ENCODE data around the gene WDR18.

DNA sequence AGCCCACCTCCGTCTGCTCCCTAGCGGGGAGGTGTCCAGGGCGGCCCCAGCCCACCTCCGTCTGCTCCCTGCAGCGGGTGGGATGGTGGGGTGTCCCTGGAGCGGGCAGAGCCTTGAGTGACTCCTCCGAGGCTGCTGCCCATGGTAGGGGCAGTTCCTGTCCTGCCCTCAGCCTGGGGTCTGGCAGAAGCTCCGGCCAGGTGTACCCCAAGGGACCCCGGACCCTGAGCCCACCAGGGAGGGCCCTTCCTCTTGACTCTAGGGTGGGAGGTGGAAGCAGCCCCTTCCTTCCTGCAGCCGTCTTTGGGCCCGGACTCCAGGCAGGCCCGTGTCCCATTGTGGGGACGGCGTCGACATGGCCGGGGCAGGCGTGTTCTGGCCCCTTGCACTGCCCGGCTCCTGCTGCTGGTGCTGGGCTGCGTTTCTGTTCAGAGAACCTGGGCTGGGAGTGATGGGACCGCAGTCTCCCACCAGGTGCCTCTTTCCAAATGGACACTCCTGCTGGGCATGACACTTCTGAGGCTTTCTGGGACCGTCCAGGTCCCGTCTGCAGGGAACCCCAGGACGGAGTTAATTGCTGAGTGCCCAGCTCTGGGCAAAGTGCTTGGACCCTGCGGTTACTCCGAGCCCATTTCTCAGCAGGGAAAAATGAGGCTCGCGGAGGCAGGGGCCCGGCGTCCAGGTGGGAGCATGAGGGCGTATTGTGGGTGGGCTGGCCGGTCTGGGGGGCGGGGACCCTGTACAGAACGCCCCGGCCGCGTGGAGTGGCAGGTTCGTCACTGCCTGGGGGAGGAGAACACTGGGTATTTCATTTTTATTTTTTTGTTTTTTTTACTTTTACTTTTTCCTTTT is 38.5 kb upstream of the WDR18 start:
- no peak for TF ChIP-seq POLR2A (IDR thresholded peaks at IDR 0.05; ENCODE audit: extremely low read depth, insufficient read length)
- TF ChIP-seq, protein P1, sequence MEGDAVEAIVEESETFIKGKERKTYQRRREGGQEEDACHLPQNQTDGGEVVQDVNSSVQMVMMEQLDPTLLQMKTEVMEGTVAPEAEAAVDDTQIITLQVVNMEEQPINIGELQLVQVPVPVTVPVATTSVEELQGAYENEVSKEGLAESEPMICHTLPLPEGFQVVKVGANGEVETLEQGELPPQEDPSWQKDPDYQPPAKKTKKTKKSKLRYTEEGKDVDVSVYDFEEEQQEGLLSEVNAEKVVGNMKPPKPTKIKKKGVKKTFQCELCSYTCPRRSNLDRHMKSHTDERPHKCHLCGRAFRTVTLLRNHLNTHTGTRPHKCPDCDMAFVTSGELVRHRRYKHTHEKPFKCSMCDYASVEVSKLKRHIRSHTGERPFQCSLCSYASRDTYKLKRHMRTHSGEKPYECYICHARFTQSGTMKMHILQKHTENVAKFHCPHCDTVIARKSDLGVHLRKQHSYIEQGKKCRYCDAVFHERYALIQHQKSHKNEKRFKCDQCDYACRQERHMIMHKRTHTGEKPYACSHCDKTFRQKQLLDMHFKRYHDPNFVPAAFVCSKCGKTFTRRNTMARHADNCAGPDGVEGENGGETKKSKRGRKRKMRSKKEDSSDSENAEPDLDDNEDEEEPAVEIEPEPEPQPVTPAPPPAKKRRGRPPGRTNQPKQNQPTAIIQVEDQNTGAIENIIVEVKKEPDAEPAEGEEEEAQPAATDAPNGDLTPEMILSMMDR (IDR thresholded peaks at IDR 0.05; ENCODE audit: low read depth, low read length), result no peak
- TF ChIP-seq MYC (IDR thresholded peaks at IDR 0.05; ENCODE audit: low read depth, low read length), result no peak
- TF ChIP-seq, protein P2, sequence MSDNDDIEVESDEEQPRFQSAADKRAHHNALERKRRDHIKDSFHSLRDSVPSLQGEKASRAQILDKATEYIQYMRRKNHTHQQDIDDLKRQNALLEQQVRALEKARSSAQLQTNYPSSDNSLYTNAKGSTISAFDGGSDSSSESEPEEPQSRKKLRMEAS (IDR thresholded peaks at IDR 0.05; ENCODE audit: low read depth, low read length), result no peak
